PFSK-1 (cell line): ENCODE results near the gene GDPD5.

Source experiments
- FOXP2 ChIP-seq: optimal IDR thresholded peaks from 2 replicates; pipeline ENCODE3; 2011; ENCODE audit warnings: borderline replicate concordance, control low read depth, inconsistent platforms; ENCODE audit not compliant: insufficient read depth; ENCODE audit errors: extremely low read length, extremely low read depth
- POLR2AphosphoS5 ChIP-seq: IDR thresholded peaks from 2 replicates; pipeline ENCODE4 v1.6.1; 2012; ENCODE audit warnings: low read depth, mild to moderate bottlenecking, control low read depth, low read length, moderate library complexity
- SIN3A ChIP-seq: IDR thresholded peaks from 2 replicates; pipeline ENCODE4 v1.6.1; 2012; ENCODE audit warnings: mild to moderate bottlenecking, low read length, moderate library complexity, borderline replicate concordance; ENCODE audit not compliant: insufficient read depth
- TAF1 ChIP-seq: IDR thresholded peaks from 2 replicates; pipeline ENCODE4 v1.6.1; 2012; ENCODE audit warnings: low read length, control low read depth, borderline replicate concordance; ENCODE audit not compliant: insufficient read depth
- TF ChIP-seq, protein P1 (sequence below), 2 experiments: IDR thresholded peaks; 2 replicates each; pipeline versions ENCODE4 v1.6.1 to v1.8.0; 2011 to 2012; ENCODE audit warnings: low read depth in 2 of 2, low read length in 2 of 2, control low read depth in 1 of 2, inconsistent platforms in 1 of 2, mild to moderate bottlenecking in 1 of 2, moderate library complexity in 1 of 2; ENCODE audit not compliant: insufficient read depth in 1 of 2

The GDPD5 gene

DNA sequence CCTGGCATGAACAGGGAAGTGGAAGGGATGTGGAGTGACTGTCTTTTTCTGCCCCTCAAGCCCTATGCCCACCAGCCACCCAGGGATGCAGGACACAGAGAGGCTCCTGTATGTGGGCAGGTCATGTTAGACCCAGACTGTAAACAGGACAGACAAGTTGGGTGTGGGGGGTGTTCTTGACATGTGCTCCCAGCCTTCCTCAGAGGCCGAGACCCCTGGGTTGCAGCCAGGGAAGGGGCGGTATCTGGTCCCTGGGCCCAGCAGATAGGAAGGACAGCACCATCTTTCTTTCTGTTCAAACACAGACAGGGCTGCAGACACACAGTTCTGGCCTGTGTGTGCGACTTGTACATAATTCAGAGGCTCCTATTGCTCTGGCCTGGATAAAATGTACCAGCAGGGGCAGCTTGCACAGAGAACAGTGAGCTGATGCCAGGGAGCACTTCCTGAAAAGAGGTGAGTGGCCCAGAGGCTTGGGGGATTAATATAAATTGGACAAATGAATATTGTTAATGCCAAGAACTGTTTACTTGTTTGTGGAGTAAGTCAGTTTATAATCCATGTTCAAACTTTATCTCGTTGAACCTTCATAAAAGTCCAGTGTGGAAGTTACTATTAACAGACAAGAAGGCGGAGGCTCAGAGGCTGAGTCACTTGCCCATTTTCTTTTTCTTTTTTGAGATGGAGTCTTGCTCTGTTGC lies 16.6 kb downstream of the GDPD5 start:
- TF ChIP-seq POLR2AphosphoS5 (no peak), FOXP2 (no peak), TAF1 (no peak), SIN3A (no peak)
- TF ChIP-seq, protein P1, sequence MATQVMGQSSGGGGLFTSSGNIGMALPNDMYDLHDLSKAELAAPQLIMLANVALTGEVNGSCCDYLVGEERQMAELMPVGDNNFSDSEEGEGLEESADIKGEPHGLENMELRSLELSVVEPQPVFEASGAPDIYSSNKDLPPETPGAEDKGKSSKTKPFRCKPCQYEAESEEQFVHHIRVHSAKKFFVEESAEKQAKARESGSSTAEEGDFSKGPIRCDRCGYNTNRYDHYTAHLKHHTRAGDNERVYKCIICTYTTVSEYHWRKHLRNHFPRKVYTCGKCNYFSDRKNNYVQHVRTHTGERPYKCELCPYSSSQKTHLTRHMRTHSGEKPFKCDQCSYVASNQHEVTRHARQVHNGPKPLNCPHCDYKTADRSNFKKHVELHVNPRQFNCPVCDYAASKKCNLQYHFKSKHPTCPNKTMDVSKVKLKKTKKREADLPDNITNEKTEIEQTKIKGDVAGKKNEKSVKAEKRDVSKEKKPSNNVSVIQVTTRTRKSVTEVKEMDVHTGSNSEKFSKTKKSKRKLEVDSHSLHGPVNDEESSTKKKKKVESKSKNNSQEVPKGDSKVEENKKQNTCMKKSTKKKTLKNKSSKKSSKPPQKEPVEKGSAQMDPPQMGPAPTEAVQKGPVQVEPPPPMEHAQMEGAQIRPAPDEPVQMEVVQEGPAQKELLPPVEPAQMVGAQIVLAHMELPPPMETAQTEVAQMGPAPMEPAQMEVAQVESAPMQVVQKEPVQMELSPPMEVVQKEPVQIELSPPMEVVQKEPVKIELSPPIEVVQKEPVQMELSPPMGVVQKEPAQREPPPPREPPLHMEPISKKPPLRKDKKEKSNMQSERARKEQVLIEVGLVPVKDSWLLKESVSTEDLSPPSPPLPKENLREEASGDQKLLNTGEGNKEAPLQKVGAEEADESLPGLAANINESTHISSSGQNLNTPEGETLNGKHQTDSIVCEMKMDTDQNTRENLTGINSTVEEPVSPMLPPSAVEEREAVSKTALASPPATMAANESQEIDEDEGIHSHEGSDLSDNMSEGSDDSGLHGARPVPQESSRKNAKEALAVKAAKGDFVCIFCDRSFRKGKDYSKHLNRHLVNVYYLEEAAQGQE (IDR thresholded peaks at IDR 0.05; ENCODE audit: insufficient read depth in 1 of 2, low read depth in 2 of 2, low read length in 2 of 2) = no peak

DNA sequence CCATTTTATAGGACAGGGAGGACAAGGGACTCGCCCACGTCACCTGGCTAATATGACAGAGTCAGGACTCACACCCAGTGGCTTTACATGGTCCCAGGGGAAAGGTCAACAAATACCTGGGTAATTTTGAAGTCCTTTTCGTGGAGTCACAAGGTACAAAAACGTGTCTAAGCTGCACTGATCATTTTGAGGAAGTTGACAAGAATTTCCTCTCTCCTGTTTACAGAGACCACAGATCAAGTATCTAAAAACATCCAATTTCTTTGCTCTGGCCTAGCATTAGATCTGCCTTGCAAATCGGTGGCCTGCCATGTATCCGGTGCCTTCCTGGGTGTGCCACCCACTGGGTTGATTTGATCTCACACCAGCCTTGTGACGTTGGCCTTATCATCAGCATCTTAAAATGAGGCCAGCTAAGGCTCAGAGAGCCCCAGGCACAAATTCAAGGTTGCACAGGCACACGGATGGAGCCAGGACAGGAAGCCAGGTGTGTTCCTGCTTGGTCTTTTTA lies 17.6 kb downstream of the GDPD5 start:
- TF ChIP-seq SIN3A (no peak), FOXP2 (no peak)
- TF ChIP-seq, protein P1 (IDR thresholded peaks at IDR 0.05; ENCODE audit: insufficient read depth in 1 of 2, low read depth in 2 of 2, low read length in 2 of 2) = no peak

DNA sequence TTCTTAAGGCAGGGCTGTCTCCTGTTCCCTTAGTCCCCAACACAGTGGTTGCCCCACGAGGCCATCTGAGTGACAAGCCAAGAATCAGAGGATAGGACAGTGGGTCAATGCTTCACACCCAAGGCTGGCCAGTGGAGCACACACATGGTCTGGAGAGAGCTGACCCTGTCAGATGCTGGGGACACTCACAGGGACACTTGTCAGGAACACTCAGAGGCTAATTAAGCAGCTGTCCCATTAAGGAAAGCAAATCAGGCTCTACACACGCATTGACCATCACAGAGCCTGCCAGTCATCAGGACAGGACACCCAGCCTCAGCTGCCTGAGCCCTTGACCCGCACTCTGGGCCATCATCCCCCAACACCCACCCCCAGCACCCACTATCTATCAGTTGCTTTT lies 18.2 kb downstream of the GDPD5 start:
- TF ChIP-seq, protein P1 (IDR thresholded peaks at IDR 0.05; ENCODE audit: insufficient read depth in 1 of 2, low read depth in 2 of 2, low read length in 2 of 2) = no peak
- TF ChIP-seq POLR2AphosphoS5 (no peak), FOXP2 (no peak), TAF1 (no peak), SIN3A (no peak)

DNA sequence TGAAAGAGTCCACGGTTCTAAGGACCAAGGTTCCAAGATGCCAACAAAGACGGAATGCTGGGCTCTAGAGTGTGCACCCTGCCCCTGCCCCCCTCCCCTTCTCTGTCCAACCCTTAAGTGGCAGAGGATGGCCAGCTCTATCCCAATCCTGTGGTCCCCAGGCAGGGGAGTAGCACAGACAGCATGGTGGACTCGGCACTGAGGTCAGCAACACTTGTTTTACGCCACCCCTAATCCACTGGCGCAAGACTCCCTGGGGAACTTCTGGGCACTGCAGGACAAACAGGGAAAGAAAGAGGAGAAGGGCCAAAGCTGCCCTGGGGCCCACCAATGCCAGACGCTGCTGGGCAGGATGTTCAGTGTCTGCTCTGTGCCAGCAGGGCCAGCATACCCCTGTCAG lies 18.9 kb downstream of the GDPD5 start:
- TF ChIP-seq SIN3A (no peak), TAF1 (no peak), FOXP2 (no peak), POLR2AphosphoS5 (no peak)
- TF ChIP-seq, protein P1 (IDR thresholded peaks at IDR 0.05; ENCODE audit: insufficient read depth in 1 of 2, low read depth in 2 of 2, low read length in 2 of 2) = no peak
